AG08395 (cell line): ENCODE results near the gene LTF.

Experiments
- DNase-seq: peaks from one replicate; pipeline ENCODE4 v3.0.0; 2012; ENCODE audit warnings: mixed read lengths, low spot score

Gene LTF

GRCh38 chr3:46468753-46469600 is 4.3 kb upstream of the LTF start:
- DNase-seq: no peak

DNA sequence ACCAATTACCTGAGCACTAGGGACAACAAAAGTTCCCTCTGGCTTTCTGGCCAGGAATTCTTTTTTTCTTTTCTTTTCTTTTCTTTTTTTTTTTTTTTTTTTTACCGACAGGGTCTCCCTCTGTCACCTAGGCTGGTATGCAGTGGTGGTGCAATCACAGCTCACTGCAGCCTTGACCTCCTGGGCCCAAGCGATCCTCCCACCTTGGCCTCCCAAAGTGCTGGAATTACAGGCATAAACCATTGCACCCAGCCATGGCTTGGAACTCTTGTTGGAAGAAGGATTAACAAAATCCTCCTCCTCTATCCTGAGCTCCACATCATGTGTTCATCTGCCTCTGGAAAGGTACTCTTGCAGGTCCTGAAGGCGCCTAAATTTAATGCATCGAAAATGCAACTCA is 2.9 kb upstream of the LTF start:
- no peak for DNase-seq

- no peak for DNase-seq
These were observed 2.2 kb upstream of the LTF start for GRCh38 chr3:46466871-46467403.

DNA sequence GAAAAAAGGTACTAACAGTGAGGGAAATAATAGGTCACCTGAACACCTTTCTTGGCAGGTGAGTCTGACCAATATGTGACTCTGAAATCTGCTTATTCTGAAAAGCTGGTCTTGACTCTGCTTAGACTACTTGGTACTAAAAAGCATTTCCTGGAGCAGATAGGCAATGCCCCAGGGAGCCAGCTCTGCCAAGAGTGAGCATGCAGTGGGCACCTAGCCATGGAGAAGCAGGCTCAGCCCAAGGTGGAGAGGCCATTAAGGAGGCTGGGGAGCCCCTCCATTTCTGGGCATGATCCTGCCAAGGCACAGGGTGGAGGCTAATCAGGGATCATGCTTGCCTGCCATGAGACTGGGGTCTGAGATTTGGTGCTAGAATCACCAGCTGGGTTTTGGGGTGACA is 1.6 kb upstream of the LTF start:
- no peak for DNase-seq

DNA sequence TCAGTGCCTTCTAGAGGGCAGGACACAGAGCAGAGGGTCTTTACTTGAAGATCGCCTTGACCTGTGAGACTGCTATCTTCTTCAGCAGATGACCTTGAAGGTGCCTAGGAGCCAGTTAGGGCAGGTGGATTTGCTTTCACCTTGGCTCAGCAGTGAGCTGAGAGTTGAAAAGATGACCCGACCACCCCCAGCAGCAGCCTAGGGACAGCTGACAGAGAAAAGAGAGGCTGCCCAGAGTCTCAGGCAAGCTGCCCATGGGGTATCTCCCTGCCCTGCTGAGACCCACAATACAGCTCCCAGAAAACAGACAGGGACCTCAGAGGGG is 453 bp upstream of the LTF start:
- DNase-seq: no peak

GRCh38 chr3:46463868-46464241 is 850 bp downstream of the LTF start:
- no peak for DNase-seq

GRCh38 chr3:46463120-46463867 is 1.4 kb downstream of the LTF start:
- no peak for DNase-seq

- no peak for DNase-seq
These were observed 2.2 kb downstream of the LTF start for GRCh38 chr3:46462511-46462910.

- DNase-seq: peak; percentile 38
These were observed 2.6 kb downstream of the LTF start for GRCh38 chr3:46462111-46462510.

- no peak for DNase-seq
These were observed 4.7 kb downstream of the LTF start for GRCh38 chr3:46460051-46460450.

GRCh38 chr3:46456118-46456517 is 8.6 kb downstream of the LTF start:
- no peak for DNase-seq

- no peak for DNase-seq
These were observed 9.2 kb downstream of the LTF start for GRCh38 chr3:46455231-46456115.

DNA sequence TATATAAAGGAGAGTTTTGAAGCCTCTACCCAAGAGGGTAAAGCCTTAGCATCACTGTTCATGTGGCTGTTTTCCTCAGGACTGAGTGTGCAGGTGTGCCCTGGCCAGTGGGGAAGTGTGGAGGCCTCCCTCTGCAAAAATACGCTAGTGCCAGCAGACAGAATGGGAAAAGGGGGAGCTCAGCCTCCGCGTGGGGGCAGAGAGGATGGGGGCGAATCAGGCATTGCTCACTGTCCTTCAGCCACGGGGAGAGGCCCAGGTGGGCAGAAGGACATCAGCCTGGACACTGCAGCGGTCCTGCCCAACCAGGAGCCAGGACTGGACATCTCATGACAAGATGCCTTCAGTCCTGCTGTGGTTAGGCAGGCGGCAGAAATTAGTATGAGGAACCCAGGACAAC is 10.1 kb downstream of the LTF start:
- no peak for DNase-seq

DNA sequence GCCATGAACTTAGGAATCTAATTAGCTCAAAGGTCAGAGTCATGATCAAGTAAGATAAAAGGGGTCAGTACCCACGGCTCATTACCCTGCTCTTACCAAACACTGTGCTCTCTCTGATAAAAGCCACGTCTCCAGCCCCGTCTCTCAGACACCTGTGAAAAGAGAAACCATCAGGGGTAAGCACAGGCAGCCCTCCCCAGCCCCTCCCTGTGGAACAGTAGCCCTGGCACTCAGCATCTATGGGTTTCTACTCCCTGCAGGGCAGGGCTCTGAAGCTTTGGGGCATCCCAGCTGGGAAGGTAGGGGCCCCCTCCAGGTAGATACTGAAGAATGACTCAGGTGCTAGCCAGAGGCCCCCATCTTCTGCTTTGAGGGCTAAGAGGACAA is 10.5 kb downstream of the LTF start:
- no peak for DNase-seq

GRCh38 chr3:46453526-46454208 is 11.0 kb downstream of the LTF start:
- no peak for DNase-seq

- DNase-seq: peak; percentile 57
These were observed 14.8 kb downstream of the LTF start for GRCh38 chr3:46449755-46450552.

GRCh38 chr3:46448721-46449120 is 16.0 kb downstream of the LTF start:
- DNase-seq: no peak

DNA sequence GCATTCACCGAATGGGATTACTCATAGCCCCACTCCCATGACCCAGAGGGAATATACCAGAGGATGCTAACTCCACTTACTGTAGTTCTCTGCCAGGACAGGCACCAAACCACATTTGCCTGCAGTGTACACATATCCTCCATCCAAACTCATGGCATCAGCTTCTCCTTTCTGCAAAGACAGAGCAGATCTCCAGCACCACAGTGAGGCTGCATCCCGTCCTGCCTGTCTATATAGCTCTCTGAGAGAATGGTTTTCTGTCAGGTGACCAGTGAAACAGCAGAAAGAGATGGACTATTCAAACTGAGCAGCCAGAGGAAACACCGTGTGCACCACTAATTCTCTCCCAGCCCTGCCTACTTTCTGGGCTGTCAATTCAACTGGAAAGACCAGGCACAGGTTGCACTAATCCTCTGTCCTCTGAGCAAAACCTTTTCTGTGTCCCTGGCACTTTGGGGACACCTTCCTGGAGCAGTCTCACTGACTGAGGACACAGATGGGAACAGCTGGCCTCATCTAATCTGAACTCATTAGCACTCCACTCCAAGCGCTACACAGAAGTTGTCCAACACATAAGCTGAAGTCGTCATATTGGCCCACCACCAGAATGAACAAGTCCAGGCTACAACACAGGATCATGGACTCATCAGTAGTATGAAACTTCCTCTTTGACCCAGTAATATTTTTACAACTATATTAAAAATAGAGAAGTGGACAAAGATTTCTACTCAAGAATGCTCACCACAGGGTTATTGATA is 17.3 kb downstream of the LTF start:
- no peak for DNase-seq

DNA sequence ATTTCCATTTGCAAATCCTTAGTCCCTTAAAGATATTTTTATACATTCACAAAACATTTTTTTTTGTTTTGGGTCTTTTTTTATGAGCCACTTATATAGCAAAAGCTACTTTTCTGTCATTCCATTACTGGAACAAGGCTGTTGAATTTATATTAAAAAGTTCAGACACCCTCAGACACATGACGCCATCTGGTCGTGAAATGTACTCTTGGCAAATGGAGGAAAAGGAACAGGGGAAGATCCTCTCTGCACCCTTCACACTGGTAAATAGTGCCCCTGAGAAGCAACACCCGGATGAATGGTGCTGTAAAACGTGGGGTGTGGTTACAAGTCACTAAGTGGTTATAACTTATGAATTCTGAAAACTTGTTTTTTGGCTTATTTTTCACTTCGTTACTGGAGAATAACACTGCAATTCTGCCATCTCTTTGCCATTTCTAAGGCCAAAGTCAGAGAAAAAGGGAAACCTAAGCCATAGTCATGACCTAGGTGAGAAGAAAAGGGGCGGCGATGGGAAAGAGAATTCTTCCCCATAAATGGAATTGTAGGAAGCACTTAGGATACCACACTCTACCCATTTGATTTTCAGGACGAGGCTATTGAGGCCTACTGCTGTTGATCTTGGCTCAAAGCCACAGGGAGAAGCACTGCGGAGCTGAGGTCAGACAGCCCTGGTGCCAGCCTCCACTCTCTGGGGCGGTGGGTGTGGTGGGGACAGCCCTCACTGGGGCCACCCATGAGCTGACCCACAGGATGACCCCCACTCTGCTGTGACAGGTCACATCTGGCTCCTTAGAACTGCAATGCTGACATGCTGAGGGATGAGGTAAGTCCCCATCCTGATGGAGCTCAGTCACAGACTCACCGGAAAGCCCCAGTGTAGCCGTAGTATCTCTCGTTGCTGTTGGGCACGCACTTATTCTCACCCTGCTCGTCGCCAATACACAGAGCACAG is 21.9 kb downstream of the LTF start:
- no peak for DNase-seq
